ENCODE results near the gene PNPLA8.
"Not testable (repeated sequence)": the region's sequence is repeated elsewhere in the genome, so short reads cannot be mapped to it uniquely, and the experiment has no call there.

PNPLA8 gene

GRCh38 chr7:108529341-108529740 lies 3.4 kb upstream of the PNPLA8 start:
- DNase-seq: no peak

- no peak for DNase-seq
Measured at GRCh38 chr7:108528183-108528712, 2.3 kb upstream of the PNPLA8 start.

GRCh38 chr7:108526768-108527017 lies 758 bp upstream of the PNPLA8 start:
- no peak for DNase-seq

- DNase-seq: no peak
Measured at GRCh38 chr7:108525327-108525984, 479 bp downstream of the PNPLA8 start.

GRCh38 chr7:108522780-108523179 lies 3.2 kb downstream of the PNPLA8 start:
- DNase-seq: no peak

- DNase-seq: no peak
Measured at GRCh38 chr7:108517951-108518350, 8.0 kb downstream of the PNPLA8 start.

- DNase-seq: no peak
Measured at GRCh38 chr7:108515630-108516029, 10.3 kb downstream of the PNPLA8 start.

- DNase-seq: no peak
Measured at GRCh38 chr7:108515013-108515412, 10.9 kb downstream of the PNPLA8 start.

GRCh38 chr7:108511939-108512338 lies 14.0 kb downstream of the PNPLA8 start:
- DNase-seq: no peak

- DNase-seq: not testable (repeated sequence)
Measured at GRCh38 chr7:108504576-108504975, 21.4 kb downstream of the PNPLA8 start.

- no peak for DNase-seq
Measured at GRCh38 chr7:108503112-108504026, 22.6 kb downstream of the PNPLA8 start.

GRCh38 chr7:108499566-108499965 lies 26.4 kb downstream of the PNPLA8 start:
- no peak for DNase-seq

- DNase-seq: no peak
Measured at GRCh38 chr7:108498481-108498880, 27.5 kb downstream of the PNPLA8 start.

- peak; percentile 14 for DNase-seq
Measured at GRCh38 chr7:108497082-108497725, 28.7 kb downstream of the PNPLA8 start.

GRCh38 chr7:108492742-108493141 lies 33.2 kb downstream of the PNPLA8 start:
- DNase-seq: no peak

GRCh38 chr7:108488768-108489538 lies 37.0 kb downstream of the PNPLA8 start:
- no peak for DNase-seq

GRCh38 chr7:108487646-108488045 lies 38.3 kb downstream of the PNPLA8 start:
- no peak for DNase-seq

- DNase-seq: no peak
Measured at GRCh38 chr7:108486291-108486966, 39.5 kb downstream of the PNPLA8 start.

- DNase-seq: no peak
Measured at GRCh38 chr7:108484137-108484536, 41.8 kb downstream of the PNPLA8 start.

- no peak for DNase-seq
Measured at GRCh38 chr7:108480311-108480710, 45.6 kb downstream of the PNPLA8 start.

- no peak for DNase-seq
Measured at GRCh38 chr7:108479751-108480150, 46.2 kb downstream of the PNPLA8 start.

GRCh38 chr7:108479118-108479517 lies 46.8 kb downstream of the PNPLA8 start:
- DNase-seq: no peak

All from stimulated activated CD4-positive, alpha-beta T cell treated with anti-CD3 and anti-CD28 coated beads, Interleukin-4, amount 100 ng/mL, for 1 hour (primary cell).